Measurements from ENCODE around the gene ULBP2.

Gene ULBP2

GRCh38 chr6:149979293-149979692 lies 37.5 kb downstream of the ULBP2 start:
- FAIRE-seq = no peak
- no peak for TF ChIP-seq CTCF (IDR thresholded peaks at IDR 0.05; ENCODE audit: insufficient read depth, missing control alignments)
- DNase-seq (ENCODE audit: insufficient read length, low spot score) = no peak

- no peak for TF ChIP-seq CTCF (IDR thresholded peaks at IDR 0.05; ENCODE audit: insufficient read depth, missing control alignments)
- DNase-seq (ENCODE audit: insufficient read length, low spot score) = no peak
- FAIRE-seq = no peak
These were observed 41.3 kb downstream of the ULBP2 start for GRCh38 chr6:149983145-149983544.

- TF ChIP-seq CTCF (IDR thresholded peaks at IDR 0.05; ENCODE audit: insufficient read depth, missing control alignments) = no peak
- FAIRE-seq (no peak), DNase-seq (ENCODE audit: insufficient read length, low spot score) (no peak)
These were observed 43.0 kb downstream of the ULBP2 start for GRCh38 chr6:149984773-149985172.

GRCh38 chr6:149985481-149985937 lies 43.7 kb downstream of the ULBP2 start:
- no peak for TF ChIP-seq CTCF (IDR thresholded peaks at IDR 0.05; ENCODE audit: insufficient read depth, missing control alignments)
- DNase-seq (ENCODE audit: insufficient read length, low spot score) (no peak), FAIRE-seq (no peak)

GRCh38 chr6:149987602-149988107 lies 45.8 kb downstream of the ULBP2 start:
- no peak for FAIRE-seq
- no peak for TF ChIP-seq CTCF (IDR thresholded peaks at IDR 0.05; ENCODE audit: insufficient read depth, missing control alignments)
- no peak for DNase-seq (ENCODE audit: insufficient read length, low spot score)

- no peak for FAIRE-seq
- no peak for TF ChIP-seq CTCF (IDR thresholded peaks at IDR 0.05; ENCODE audit: insufficient read depth, missing control alignments)
- DNase-seq (ENCODE audit: insufficient read length, low spot score) = no peak
These were observed 46.9 kb downstream of the ULBP2 start for GRCh38 chr6:149988550-149989346.

- no peak for DNase-seq (ENCODE audit: insufficient read length, low spot score)
- no peak for FAIRE-seq
- TF ChIP-seq CTCF (IDR thresholded peaks at IDR 0.05; ENCODE audit: insufficient read depth, missing control alignments) = no peak
These were observed 48.4 kb downstream of the ULBP2 start for GRCh38 chr6:149990212-149990660.
